Measurements from ENCODE around the gene WFDC12.
"Not testable (repeated sequence)": the region's sequence is repeated elsewhere in the genome, so short reads cannot be mapped to it uniquely, and the experiment has no call there.

The WFDC12 gene

DNA sequence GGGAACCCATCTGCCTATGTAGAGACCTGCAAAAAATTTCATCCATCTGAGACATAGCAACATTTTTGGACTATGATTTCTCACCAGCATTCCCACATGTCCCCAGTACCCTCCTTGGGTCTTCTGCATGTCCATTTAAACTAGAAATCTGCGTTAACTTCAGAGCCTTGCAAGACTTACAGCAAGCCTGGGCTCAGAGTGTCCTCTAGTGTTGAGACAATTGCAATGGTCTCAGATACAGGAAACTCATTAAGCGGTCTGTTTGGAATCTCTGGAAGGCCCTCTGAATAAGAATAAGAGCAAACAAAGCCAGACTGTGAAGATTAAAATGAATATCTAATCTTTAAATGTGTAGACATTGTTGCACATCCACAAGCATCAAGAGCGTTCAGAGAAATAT is 29.9 kb upstream of the WFDC12 start:
- H3K4me3 ChIP-seq (replicated peaks; ENCODE audit: low read depth, low read length), result no peak overlapping the region
- TF ChIP-seq, protein P1, sequence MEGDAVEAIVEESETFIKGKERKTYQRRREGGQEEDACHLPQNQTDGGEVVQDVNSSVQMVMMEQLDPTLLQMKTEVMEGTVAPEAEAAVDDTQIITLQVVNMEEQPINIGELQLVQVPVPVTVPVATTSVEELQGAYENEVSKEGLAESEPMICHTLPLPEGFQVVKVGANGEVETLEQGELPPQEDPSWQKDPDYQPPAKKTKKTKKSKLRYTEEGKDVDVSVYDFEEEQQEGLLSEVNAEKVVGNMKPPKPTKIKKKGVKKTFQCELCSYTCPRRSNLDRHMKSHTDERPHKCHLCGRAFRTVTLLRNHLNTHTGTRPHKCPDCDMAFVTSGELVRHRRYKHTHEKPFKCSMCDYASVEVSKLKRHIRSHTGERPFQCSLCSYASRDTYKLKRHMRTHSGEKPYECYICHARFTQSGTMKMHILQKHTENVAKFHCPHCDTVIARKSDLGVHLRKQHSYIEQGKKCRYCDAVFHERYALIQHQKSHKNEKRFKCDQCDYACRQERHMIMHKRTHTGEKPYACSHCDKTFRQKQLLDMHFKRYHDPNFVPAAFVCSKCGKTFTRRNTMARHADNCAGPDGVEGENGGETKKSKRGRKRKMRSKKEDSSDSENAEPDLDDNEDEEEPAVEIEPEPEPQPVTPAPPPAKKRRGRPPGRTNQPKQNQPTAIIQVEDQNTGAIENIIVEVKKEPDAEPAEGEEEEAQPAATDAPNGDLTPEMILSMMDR (IDR thresholded peaks at IDR 0.05; ENCODE audit: low read depth, low read length, missing control alignments), result no peak
- DNase-seq (ENCODE audit: extremely low read depth, low read depth), result no peak

DNA sequence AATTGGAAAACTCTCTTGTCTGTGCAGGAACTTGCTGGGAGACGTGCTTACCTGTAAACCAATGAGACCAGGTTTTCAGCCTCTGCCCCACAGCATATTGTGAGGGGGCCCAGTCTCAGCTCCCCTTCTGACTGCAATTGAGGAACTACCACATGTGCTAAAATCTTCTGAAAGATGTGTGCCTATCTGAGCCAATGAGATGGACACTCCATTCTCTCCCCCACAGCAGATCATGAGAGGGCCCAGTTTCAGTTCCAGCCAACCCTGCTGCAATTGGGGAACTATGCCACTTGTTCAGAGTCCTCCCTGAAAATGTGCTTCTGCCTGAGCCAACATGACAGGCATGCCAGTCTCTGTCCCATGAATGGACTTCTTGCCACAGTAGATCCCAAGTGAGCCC is 29.5 kb upstream of the WFDC12 start:
- H3K4me3 ChIP-seq (replicated peaks; ENCODE audit: low read depth, low read length), result no peak overlapping the region
- DNase-seq (ENCODE audit: extremely low read depth, low read depth), result no peak
- TF ChIP-seq, protein P1 (IDR thresholded peaks at IDR 0.05; ENCODE audit: low read depth, low read length, missing control alignments), result no peak

DNA sequence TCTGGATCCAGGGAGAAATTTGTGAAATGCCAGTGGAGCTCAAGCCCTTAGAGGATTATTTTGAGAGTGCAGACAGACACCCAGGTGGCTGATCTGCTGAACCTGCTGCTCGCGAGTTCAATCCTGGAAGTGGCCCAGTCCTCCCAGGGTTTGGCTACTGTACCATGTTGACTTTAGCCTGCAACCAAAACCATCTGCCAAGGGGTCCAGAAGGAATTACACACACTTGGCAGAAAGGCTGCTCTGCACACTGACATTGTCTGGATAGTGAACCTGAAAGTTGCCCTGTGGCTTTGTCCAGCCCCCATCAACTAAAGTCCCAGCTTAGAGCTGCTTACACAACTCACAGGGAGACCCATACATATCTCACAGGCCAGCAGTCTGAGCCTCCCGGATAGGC is 28.9 kb upstream of the WFDC12 start:
- no peak for DNase-seq (ENCODE audit: extremely low read depth, low read depth)
- H3K4me3 ChIP-seq (replicated peaks; ENCODE audit: low read depth, low read length), result no peak overlapping the region
- TF ChIP-seq, protein P1 (IDR thresholded peaks at IDR 0.05; ENCODE audit: low read depth, low read length, missing control alignments), result no peak

DNA sequence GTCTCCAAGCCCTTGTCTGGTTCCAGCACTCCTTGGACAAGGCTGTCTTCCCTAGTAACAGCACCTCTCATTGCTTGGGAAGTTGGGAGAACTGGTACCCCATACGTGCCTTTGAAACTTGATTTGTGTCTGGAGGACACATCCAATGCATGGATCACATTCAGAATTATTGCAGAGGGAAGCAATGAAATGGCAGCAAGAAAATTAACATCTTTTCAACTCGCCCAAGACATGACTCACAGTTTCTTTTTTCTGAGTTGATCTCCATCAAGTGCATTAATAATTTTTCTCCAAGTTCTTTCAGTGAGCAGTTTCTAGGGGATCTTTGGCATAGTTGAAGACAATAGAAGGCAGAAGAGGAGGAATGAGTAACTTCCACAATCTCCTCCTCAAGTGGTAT is 28.1 kb upstream of the WFDC12 start:
- DNase-seq (ENCODE audit: extremely low read depth, low read depth), result no peak
- TF ChIP-seq, protein P1 (IDR thresholded peaks at IDR 0.05; ENCODE audit: low read depth, low read length, missing control alignments), result no peak
- H3K4me3 ChIP-seq (replicated peaks; ENCODE audit: low read depth, low read length), result no peak overlapping the region

DNA sequence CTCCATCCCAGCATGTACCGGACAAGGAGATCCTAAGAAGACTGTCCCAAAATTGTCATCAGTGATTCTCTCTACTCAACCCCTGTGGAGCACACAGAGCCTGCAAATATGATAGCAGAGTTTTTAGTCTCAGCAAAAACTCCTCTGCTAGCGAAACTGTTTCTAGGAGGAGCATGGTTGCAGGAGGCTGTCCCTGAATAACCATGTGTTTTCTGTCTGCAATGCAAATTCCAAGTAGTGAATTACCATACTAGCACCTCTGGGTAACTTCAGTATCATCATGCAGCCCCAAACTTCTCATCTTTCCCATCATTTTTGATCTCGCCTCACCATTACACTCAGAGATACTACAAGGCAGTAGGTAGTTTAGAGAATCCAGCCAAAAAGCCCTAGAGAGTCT is 24.8 kb upstream of the WFDC12 start:
- TF ChIP-seq, protein P1 (IDR thresholded peaks at IDR 0.05; ENCODE audit: low read depth, low read length, missing control alignments), result no peak
- H3K4me3 ChIP-seq (replicated peaks; ENCODE audit: low read depth, low read length), result no peak overlapping the region
- no peak for DNase-seq (ENCODE audit: extremely low read depth, low read depth)

DNA sequence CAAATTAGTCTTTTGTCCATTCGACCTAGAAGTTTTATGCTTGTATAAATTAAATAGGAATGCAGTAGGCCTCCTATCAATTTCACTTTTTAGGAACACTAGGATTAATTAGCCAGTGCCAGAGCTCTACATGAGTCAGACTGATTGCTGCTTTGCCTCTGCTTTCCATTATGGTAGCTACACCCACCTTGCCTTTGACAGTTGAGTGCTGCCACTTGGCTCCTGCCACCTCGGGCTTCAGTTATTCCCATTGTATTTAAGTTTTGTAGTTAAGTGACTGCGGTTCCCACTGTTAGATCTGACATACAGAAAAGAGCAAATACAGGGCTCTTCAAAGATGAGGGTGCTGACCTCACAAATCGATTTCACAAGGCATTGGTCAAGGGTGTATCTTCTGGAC is 16.6 kb upstream of the WFDC12 start:
- TF ChIP-seq, protein P1 (IDR thresholded peaks at IDR 0.05; ENCODE audit: low read depth, low read length, missing control alignments), result no peak
- DNase-seq (ENCODE audit: extremely low read depth, low read depth), result no peak
- H3K4me3 ChIP-seq (replicated peaks; ENCODE audit: low read depth, low read length), result no peak overlapping the region

DNA sequence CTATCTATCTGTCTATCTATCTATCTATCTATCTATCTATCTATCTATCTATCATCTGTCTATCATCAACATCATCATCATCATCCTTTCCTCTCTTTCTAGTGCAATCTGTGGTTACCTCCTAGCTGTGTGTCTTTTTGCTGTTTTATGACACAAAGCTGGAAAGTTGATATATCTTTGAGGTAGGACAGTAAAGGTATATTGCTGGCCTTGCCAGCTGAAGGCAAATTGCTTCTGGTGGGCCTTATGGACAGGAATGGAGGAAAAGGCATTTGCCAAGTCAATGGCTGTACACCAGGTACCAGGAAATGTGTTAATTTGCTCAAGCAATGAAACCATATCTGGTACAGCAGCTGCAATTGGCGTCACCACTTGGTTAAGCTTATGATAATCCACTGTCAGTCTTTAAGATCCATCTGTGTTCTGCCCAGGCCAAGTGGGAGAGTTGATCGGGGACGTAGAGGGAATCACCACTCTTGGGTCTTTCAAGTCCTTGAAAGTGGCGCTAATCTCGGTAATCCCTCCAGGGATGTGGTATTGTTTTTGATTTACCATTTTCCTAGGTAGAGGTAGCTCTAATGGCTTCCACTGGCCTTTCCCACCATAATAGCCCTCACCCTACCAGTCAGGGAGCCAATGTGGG is 15.6 kb upstream of the WFDC12 start:
- H3K4me3 ChIP-seq (replicated peaks; ENCODE audit: low read depth, low read length); DNase-seq (ENCODE audit: extremely low read depth, low read depth): not testable (repeated sequence)

All from HFF-Myc (cell line).